ENCODE data around the gene PCDHGA1. TPM values are rescaled to one million over a fixed set of nuclear protein-coding genes. Genes with fewer than 3 reads are reported as not detected.

PCDHGA1 gene
- total and polyA plus RNA-seq, 4 donors = 0.05 to 0.08 (median 0.05) TPM; not detected in 1

- TF ChIP-seq FOXA2 (IDR thresholded peaks at IDR 0.05) = no peak
- TF ChIP-seq GABPA (IDR thresholded peaks at IDR 0.05 in 1 of 2, conservative IDR thresholded peaks at IDR 0.05 in 1 of 2) = no peak
- TF ChIP-seq RXRA (IDR thresholded peaks at IDR 0.05) = no peak
- TF ChIP-seq, protein P1, sequence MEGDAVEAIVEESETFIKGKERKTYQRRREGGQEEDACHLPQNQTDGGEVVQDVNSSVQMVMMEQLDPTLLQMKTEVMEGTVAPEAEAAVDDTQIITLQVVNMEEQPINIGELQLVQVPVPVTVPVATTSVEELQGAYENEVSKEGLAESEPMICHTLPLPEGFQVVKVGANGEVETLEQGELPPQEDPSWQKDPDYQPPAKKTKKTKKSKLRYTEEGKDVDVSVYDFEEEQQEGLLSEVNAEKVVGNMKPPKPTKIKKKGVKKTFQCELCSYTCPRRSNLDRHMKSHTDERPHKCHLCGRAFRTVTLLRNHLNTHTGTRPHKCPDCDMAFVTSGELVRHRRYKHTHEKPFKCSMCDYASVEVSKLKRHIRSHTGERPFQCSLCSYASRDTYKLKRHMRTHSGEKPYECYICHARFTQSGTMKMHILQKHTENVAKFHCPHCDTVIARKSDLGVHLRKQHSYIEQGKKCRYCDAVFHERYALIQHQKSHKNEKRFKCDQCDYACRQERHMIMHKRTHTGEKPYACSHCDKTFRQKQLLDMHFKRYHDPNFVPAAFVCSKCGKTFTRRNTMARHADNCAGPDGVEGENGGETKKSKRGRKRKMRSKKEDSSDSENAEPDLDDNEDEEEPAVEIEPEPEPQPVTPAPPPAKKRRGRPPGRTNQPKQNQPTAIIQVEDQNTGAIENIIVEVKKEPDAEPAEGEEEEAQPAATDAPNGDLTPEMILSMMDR (IDR thresholded peaks at IDR 0.05; ENCODE audit: low read depth, low read length, missing input control) = no peak
- no peak for TF ChIP-seq ZBTB33 (IDR thresholded peaks at IDR 0.05)
- TF ChIP-seq EGR1 (IDR thresholded peaks at IDR 0.05; ENCODE audit: low read depth in 2 of 2) = no peak
- TF ChIP-seq NR2F2 (IDR thresholded peaks at IDR 0.05) = no peak
- TF ChIP-seq FOXA1 (IDR thresholded peaks at IDR 0.05) = no peak
- TF ChIP-seq, protein P2, sequence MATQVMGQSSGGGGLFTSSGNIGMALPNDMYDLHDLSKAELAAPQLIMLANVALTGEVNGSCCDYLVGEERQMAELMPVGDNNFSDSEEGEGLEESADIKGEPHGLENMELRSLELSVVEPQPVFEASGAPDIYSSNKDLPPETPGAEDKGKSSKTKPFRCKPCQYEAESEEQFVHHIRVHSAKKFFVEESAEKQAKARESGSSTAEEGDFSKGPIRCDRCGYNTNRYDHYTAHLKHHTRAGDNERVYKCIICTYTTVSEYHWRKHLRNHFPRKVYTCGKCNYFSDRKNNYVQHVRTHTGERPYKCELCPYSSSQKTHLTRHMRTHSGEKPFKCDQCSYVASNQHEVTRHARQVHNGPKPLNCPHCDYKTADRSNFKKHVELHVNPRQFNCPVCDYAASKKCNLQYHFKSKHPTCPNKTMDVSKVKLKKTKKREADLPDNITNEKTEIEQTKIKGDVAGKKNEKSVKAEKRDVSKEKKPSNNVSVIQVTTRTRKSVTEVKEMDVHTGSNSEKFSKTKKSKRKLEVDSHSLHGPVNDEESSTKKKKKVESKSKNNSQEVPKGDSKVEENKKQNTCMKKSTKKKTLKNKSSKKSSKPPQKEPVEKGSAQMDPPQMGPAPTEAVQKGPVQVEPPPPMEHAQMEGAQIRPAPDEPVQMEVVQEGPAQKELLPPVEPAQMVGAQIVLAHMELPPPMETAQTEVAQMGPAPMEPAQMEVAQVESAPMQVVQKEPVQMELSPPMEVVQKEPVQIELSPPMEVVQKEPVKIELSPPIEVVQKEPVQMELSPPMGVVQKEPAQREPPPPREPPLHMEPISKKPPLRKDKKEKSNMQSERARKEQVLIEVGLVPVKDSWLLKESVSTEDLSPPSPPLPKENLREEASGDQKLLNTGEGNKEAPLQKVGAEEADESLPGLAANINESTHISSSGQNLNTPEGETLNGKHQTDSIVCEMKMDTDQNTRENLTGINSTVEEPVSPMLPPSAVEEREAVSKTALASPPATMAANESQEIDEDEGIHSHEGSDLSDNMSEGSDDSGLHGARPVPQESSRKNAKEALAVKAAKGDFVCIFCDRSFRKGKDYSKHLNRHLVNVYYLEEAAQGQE (IDR thresholded peaks at IDR 0.05) = no peak
- no peak for TF ChIP-seq SP1 (IDR thresholded peaks at IDR 0.05)
- TF ChIP-seq, protein P3, sequence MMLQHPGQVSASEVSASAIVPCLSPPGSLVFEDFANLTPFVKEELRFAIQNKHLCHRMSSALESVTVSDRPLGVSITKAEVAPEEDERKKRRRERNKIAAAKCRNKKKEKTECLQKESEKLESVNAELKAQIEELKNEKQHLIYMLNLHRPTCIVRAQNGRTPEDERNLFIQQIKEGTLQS (IDR thresholded peaks at IDR 0.05) = no peak
- no peak for TF ChIP-seq TAF1 (conservative IDR thresholded peaks at IDR 0.05)
- TF ChIP-seq HNF4G (IDR thresholded peaks at IDR 0.05) = no peak
- no peak for TF ChIP-seq JUND (IDR thresholded peaks at IDR 0.05)
- TF ChIP-seq RAD21 (IDR thresholded peaks at IDR 0.05) = no peak
- DNase-seq (ENCODE audit: low spot score) = no peak
- Histone ChIP-seq H3K9ac (ENCODE audit: low read depth in 1 of 2, low read length in 2 of 2) (no peak overlapping the region), H3K36me3 (ENCODE audit: control insufficient read depth in 4 of 4, insufficient read depth in 3 of 4, low read depth in 1 of 4, low read length in 3 of 4) (peaks cover 0 to 2% (median 0%) of the 10 kb centered on the region in 4 donors), H3K27me3 (ENCODE audit: control insufficient read depth in 4 of 4, insufficient read depth in 4 of 4, low read length in 3 of 4) (peaks cover 0 to 2% (median 0%) of the 10 kb centered on the region in 4 donors), H3K9me3 (ENCODE audit: control insufficient read depth in 4 of 4, low read length in 3 of 4) (peaks cover 0 to 4% (median 1%) of the 10 kb centered on the region in 4 donors), H3K4me1 (ENCODE audit: control insufficient read depth in 4 of 4, insufficient read depth in 4 of 4, low read length in 3 of 4) (peaks cover 0 to 4% (median 2%) of the 10 kb centered on the region in 4 donors), H3K4me3 (ENCODE audit: low read depth in 1 of 3, low read length in 3 of 3) (no peak overlapping the region), H3K27ac (ENCODE audit: low read depth in 1 of 2, low read length in 2 of 2) (no peak overlapping the region)
- 38% methylated on average over 3 of the region's 3 CpGs for WGBS
These were observed 153.6 kb downstream of the PCDHGA1 start for GRCh38 chr5:141483902-141484301.

DNA sequence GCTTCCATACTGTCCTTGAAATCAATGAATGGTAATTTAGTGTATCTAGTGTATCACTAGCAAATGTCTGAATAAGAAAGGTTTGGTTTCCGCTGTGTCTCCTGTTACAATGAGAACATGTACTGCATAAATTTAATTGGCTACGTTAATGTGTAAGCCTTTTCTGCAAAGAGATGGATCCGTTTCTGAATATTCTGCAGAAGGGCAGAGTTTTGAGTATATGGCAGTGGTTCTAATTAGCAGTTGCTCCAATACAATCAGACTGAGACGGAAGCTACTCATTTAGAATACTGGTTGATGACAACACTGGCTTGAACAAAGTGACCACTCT is 154.0 kb downstream of the PCDHGA1 start:
- 26% methylated on average over 4 of the region's 4 CpGs for WGBS
- peaks cover 0 to 2% (median 0%) of the 10 kb centered on the region in 4 donors for H3K36me3 ChIP-seq (ENCODE audit: control insufficient read depth in 4 of 4, insufficient read depth in 3 of 4, low read depth in 1 of 4, low read length in 3 of 4)
- H3K9ac ChIP-seq (ENCODE audit: low read depth in 1 of 2, low read length in 2 of 2) = no peak overlapping the region
- no peak for TF ChIP-seq EGR1 (IDR thresholded peaks at IDR 0.05; ENCODE audit: low read depth in 2 of 2)
- TF ChIP-seq NR2F2 (IDR thresholded peaks at IDR 0.05) = no peak
- no peak for TF ChIP-seq TAF1 (conservative IDR thresholded peaks at IDR 0.05)
- TF ChIP-seq HNF4G (IDR thresholded peaks at IDR 0.05) = no peak
- TF ChIP-seq HNF4A (conservative IDR thresholded peaks at IDR 0.05) = no peak
- no peak for TF ChIP-seq FOXA2 (IDR thresholded peaks at IDR 0.05)
- no peak for TF ChIP-seq JUND (IDR thresholded peaks at IDR 0.05)
- TF ChIP-seq RAD21 (IDR thresholded peaks at IDR 0.05) = no peak
- H3K4me3 ChIP-seq (ENCODE audit: low read depth in 1 of 3, low read length in 3 of 3) = no peak overlapping the region
- peaks cover 0 to 2% (median 0%) of the 10 kb centered on the region in 4 donors for H3K27me3 ChIP-seq (ENCODE audit: control insufficient read depth in 4 of 4, insufficient read depth in 4 of 4, low read length in 3 of 4)
- no peak for DNase-seq (ENCODE audit: low spot score)
- H3K4me1 ChIP-seq (ENCODE audit: control insufficient read depth in 4 of 4, insufficient read depth in 4 of 4, low read length in 3 of 4) = peaks cover 0 to 4% (median 2%) of the 10 kb centered on the region in 4 donors
- H3K27ac ChIP-seq (ENCODE audit: low read depth in 1 of 2, low read length in 2 of 2) = no peak overlapping the region
- H3K9me3 ChIP-seq (ENCODE audit: control insufficient read depth in 4 of 4, low read length in 3 of 4) = peaks cover 0 to 4% (median 1%) of the 10 kb centered on the region in 4 donors

Data from liver (tissue), 9 donors.